Measurements from ENCODE around the gene SBF2.

GRCh38 chr11:9859554-9860305, 434.3 kb downstream of the SBF2 start:
- TF ChIP-seq CTCF (IDR thresholded peaks at IDR 0.05; ENCODE audit: poor library complexity, severe bottlenecking) (no peak), REST (IDR thresholded peaks at IDR 0.05; ENCODE audit: borderline replicate concordance) (no peak), TAF1 (IDR thresholded peaks at IDR 0.05; ENCODE audit: low read depth) (no peak), EZH2 (IDR thresholded peaks at IDR 0.05; ENCODE audit: borderline replicate concordance, insufficient read depth, low read length, poor library complexity, severe bottlenecking) (no peak), POLR2AphosphoS5 (IDR thresholded peaks at IDR 0.05) (no peak), EP300 (conservative IDR thresholded peaks at IDR 0.05; ENCODE audit: poor library complexity, severe bottlenecking) (no peak), SMC3 (conservative IDR thresholded peaks at IDR 0.05; ENCODE audit: poor library complexity) (no peak), MXI1 (conservative IDR thresholded peaks at IDR 0.05; ENCODE audit: poor library complexity, severe bottlenecking) (no peak)
